WI38 (cell line): ENCODE data around the gene SHB.

Source experiments
- H3K4me3 ChIP-seq: 2 replicates; pipeline ENCODE4 v1.5.1; 2011; ENCODE audit warnings: low read depth, mild to moderate bottlenecking, control low read depth, low read length
- TF ChIP-seq, protein P1 (sequence below): IDR thresholded peaks from 2 replicates; pipeline ENCODE4 v1.5.1; 2012; ENCODE audit warnings: low read depth, mild to moderate bottlenecking, control low read depth, low read length

The SHB gene

DNA sequence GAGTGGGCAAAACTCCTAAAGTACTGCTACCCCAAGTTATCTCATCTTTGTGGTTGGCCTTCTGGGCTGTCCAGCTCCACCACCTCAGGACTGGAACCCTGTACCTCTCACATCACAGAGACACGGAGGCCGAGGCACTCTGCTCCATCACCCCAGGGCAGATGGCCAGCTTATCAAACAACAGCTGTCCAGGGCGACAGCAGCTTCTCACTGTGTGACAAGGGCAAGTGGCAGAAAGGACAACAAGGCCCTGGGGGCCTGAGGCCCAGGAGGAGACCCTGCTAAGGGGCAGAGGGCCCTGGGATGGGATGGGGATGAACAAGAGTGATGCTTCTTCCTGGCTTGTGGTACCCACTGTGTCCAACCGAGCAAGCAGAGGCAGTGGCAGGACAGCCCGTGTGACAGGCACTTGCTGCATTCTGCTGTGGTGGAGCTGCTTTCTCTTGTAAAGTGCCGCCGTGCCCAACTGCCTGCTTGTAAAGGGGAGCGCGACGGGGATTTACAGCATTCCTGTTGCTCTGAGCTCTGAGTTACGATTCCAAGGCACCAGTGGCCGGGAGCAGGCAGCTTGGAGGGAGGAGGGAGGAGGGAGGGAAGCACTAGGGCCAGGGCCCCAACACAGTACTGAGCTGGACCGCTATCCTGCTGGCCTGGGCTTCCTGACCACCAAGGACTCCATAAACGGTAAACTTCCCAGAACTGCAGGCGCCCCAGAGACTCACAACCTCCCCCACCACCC, 71.2 kb downstream of the SHB start:
- no peak overlapping the region for H3K4me3 ChIP-seq

DNA sequence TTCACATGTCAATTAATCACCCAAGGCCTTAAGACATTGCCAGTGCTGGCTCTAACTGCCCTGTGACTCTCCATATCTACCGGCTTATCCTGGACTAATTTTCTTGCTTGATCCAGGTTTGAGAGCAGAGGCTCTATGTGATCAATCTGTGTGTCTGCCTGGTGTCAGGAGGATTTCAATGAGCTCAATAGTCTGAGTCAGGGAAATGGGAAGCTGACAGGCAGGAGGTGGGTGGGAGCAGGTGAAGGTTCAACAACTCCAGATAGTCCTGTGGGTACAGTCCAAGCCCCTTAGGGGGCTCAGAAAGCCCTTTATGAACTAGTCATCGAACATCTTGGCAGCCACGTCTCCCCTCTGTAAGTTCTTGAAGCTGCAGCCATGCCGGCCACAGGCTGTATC, 72.2 kb downstream of the SHB start:
- TF ChIP-seq, protein P1, sequence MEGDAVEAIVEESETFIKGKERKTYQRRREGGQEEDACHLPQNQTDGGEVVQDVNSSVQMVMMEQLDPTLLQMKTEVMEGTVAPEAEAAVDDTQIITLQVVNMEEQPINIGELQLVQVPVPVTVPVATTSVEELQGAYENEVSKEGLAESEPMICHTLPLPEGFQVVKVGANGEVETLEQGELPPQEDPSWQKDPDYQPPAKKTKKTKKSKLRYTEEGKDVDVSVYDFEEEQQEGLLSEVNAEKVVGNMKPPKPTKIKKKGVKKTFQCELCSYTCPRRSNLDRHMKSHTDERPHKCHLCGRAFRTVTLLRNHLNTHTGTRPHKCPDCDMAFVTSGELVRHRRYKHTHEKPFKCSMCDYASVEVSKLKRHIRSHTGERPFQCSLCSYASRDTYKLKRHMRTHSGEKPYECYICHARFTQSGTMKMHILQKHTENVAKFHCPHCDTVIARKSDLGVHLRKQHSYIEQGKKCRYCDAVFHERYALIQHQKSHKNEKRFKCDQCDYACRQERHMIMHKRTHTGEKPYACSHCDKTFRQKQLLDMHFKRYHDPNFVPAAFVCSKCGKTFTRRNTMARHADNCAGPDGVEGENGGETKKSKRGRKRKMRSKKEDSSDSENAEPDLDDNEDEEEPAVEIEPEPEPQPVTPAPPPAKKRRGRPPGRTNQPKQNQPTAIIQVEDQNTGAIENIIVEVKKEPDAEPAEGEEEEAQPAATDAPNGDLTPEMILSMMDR = no peak
- no peak overlapping the region for H3K4me3 ChIP-seq

More for the DNA sequence above, 71.2 kb downstream of the SHB start:
- TF ChIP-seq, protein P1 = no peak

DNA sequence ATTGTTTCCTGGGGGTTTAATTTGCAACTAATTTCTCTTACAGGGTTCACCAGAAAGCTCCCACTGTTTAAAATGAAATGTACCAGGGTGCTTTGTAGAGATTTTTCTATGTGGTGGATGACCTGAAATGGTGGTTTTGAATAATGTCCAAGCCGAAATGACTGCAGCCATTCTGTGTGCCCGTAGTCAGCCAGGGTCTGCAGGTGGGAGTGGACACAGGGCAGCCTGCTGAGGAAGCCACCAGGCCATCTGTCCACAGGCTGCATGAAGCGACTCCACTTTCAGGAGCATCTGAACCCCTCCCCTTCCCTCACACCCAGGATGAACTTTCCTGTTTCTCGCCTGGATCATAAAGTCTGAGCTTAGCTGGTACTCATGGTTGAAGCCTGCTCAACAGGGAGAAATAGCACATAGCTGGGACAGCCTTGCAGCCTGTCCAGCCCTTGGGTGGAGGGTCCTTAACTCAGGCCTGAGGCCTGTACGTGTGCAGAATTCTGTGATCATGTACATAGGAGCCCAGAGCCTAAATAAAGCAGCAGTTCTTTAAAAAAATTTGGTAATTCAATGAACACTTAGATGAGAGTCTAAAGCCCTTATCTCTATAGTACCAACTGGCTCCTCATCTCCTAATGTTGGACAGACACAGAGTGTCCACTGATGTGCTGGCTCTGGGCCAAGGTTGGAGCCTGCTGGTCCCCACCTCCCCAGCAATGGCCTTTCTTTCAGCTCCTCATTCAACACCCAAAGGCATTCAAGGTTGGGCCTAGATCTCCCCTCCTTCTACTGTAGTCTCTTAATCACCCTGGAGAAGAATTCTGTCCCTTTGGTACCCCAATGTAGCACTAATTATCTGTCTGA, 72.8 kb downstream of the SHB start:
- H3K4me3 ChIP-seq = no peak overlapping the region
- TF ChIP-seq, protein P1 = no peak

DNA sequence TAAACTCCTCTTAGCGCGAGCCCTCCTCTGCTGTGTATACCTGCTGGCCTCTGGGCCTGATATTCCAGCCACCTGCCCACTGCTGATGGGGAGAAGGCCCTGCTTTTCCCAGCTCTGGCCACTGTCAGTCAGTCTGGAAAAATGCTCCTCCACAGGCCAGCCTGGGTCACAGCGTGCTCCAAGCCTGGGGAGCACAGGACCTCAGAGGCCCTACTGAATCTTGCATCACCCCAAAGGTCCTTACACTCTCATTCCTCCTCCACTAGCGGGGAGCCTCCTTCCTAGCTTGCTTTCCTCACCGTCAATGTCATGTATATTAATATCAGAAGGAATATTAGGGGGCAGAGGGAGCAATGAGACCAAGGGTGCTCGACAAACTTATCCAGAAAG, 73.7 kb downstream of the SHB start:
- H3K4me3 ChIP-seq = peak overlapping the region; percentile 16
- TF ChIP-seq, protein P1 = no peak

DNA sequence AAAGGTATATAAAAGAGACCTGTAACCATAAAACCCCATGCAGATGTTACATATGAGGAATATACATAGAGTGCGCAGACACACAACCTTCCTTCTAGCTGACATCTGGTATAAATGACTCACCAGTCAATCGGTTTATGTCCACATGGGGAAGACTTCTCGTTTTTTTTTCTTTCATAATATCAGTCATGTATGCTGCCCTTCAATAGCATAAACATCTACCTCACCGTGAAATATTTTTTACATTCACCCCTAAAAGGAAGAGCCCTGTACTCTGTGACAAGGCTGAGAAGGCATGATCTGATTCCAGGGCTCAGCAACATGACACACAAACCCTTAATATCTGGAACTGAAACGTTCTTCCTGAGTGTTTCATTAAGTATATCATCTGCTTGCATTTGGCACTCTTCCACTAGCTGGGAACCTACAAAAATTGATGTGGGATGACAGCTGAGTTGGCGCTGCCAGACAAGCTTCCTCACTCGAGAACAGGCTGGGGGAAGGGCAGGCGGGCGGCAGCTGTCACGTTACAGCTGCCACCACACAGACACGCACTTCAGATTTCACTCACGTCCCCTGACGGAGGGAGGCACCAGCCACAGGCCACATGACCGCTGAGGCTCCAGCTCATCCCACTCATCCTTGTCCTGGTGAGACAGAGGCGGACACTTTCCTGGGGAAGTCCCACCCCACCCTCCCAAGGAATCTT, 74.2 kb downstream of the SHB start:
- TF ChIP-seq, protein P1 = no peak
- H3K4me3 ChIP-seq = peak overlapping the region; percentile 24

DNA sequence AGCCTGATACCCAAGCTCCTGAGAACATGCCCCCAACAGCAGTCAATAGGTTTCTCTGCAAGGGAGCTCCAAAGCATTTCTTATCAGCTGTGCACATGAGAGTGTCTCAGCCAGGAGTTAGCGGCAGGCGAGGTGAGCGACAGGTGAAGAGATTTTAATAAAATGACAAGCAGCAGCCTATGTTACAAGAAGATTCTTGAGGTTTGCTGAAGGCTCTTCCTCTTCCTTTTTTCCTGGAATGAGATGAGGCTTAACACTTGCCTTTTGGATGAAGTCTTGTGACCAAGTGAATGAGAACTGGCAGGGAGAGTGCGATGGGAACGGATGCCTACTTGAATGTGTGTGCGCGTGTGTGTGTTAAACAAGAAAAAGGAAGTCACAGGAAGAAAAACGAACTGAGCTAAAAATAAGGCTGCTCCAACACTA, 76.1 kb downstream of the SHB start:
- TF ChIP-seq, protein P1 = no peak
- H3K4me3 ChIP-seq = no peak overlapping the region
